Lower lobe of right lung (tissue), 2 donors: ENCODE results near the gene RGS7. TPM values are rescaled to one million over a fixed set of nuclear protein-coding genes. Genes with fewer than 3 reads are reported as not detected.
"Not testable (repeated sequence)": the region's sequence is repeated elsewhere in the genome, so short reads cannot be mapped to it uniquely, and the experiment has no call there.

Source experiments
- ATAC-seq, 2 donors: fragments of 200-7000 bp; cut with Tn5 transposase; one replicate each; pipeline ENCODE4 v1.9.1; 2020 to 2022; ENCODE audit warnings: mild to moderate bottlenecking in 2 of 2, moderate library complexity in 2 of 2
- DNase-seq: peaks from one replicate; pipeline ENCODE4 v3.0.0-alpha.2; 2020
- H3K27ac ChIP-seq: fragments of 200-600 bp; one replicate; pipeline ENCODE4 v1.8.0; 2022
- H3K27me3 ChIP-seq: fragments of 200-600 bp; one replicate; pipeline ENCODE4 v1.8.0; 2022; ENCODE audit warnings: low read depth
- H3K36me3 ChIP-seq: fragments of 200-600 bp; one replicate; pipeline ENCODE4 v1.8.0; 2022; ENCODE audit warnings: mild to moderate bottlenecking
- H3K4me1 ChIP-seq: fragments of 200-600 bp; one replicate; pipeline ENCODE4 v1.8.0; 2022
- H3K4me3 ChIP-seq: fragments of 200-600 bp; one replicate; pipeline ENCODE4 v1.8.0; 2022; ENCODE audit warnings: mild to moderate bottlenecking
- H3K9me3 ChIP-seq: fragments of 200-600 bp; one replicate; pipeline ENCODE4 v1.8.0; 2022
- intact Hi-C: fragments of 100-400 bp; cut with DNase I; formaldehyde crosslinking; loops from one replicate; pipeline ENCODE4 v1.11.0; 2022
- total RNA-seq: library from RNA; stranded (reverse); fragmentation: NEBNext Ultra II Directional; extraction: Animal tissue kit (Norgen Biotek cat#: 25700); gene quantifications from one replicate; pipeline ENCODE4 v1.2.1, GENCODE V29; 2021
- TF ChIP-seq, protein P1 (sequence below): fragments of 200-600 bp; IDR thresholded peaks from one replicate; pipeline ENCODE4 v1.8.0; 2022; ENCODE audit warnings: antibody characterized with exemption, mild to moderate bottlenecking
- donor health status: DM: no; HTN: yes; CAD: no; lungs with severe emphysema.

The RGS7 gene
- total RNA-seq, 1 donor from 2014 or later: 0.21 TPM

DNA sequence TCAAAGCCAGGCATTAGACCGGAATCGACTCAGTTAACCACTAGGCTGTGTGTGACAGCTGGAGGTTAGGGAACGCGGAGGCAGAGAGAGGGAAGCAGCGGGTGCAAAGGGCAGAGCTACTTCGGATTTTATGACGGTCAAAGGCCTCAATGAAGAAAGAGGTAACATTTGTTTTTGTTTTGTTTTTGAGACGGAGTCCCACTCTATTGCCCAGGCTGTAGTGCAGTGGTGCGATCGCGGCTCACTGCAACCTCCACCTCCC, 468.3 kb downstream of the RGS7 start:
- ATAC-seq (no peak), DNase-seq (no peak)
- Histone ChIP-seq H3K4me3 (no peak overlapping the region), H3K27ac (no peak overlapping the region), H3K9me3 (no peaks in the 10 kb centered on the region), H3K4me1 (no peaks in the 10 kb centered on the region), H3K27me3 (no peaks in the 10 kb centered on the region), H3K36me3 (no peaks in the 10 kb centered on the region)
- TF ChIP-seq, protein P1, sequence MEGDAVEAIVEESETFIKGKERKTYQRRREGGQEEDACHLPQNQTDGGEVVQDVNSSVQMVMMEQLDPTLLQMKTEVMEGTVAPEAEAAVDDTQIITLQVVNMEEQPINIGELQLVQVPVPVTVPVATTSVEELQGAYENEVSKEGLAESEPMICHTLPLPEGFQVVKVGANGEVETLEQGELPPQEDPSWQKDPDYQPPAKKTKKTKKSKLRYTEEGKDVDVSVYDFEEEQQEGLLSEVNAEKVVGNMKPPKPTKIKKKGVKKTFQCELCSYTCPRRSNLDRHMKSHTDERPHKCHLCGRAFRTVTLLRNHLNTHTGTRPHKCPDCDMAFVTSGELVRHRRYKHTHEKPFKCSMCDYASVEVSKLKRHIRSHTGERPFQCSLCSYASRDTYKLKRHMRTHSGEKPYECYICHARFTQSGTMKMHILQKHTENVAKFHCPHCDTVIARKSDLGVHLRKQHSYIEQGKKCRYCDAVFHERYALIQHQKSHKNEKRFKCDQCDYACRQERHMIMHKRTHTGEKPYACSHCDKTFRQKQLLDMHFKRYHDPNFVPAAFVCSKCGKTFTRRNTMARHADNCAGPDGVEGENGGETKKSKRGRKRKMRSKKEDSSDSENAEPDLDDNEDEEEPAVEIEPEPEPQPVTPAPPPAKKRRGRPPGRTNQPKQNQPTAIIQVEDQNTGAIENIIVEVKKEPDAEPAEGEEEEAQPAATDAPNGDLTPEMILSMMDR: no peak
- intact Hi-C loops: no loop called here

DNA sequence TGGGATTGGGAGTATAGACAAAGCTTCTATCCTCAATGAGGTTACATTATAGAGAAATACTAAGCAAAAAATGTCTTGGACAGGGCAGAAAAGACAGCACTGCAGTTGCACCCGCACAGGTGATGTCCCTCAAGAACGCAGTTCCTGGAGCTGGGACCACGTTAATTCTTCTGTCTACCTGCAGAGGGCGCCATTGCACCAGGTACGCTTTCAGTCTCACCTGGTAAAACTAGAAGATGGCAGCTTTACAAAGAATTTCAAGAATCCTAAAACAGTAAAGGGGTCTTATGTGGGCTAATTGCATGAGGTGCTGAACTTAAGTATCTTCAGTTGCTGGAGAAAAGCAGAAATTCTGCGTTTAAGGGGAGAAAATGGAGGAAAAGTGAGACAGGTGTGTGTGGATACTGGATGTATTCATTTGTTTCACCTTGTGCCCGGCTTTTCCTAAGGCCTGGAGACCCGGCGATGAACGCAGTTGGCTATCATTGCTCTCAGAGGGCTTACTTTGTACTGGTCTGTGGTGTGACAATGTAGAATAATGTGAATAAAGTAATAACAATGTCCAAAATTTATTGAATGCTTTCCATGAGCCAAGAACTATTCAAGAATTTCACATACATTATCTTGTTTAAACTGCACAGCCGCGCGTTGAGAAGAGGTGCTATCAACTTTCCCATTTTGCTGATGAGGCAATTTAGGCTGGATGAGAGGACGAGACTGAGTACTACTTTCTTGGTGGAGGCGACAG, 468.8 kb downstream of the RGS7 start:
- intact Hi-C loops: no loop called here
- TF ChIP-seq, protein P1: peak; percentile 61
- Histone ChIP-seq H3K27me3 (no peaks in the 10 kb centered on the region), H3K27ac (no peak overlapping the region), H3K36me3 (no peaks in the 10 kb centered on the region), H3K9me3 (no peaks in the 10 kb centered on the region), H3K4me1 (no peaks in the 10 kb centered on the region), H3K4me3 (no peak overlapping the region)
- ATAC-seq: peak; percentile 56 to 62
- DNase-seq: no peak

DNA sequence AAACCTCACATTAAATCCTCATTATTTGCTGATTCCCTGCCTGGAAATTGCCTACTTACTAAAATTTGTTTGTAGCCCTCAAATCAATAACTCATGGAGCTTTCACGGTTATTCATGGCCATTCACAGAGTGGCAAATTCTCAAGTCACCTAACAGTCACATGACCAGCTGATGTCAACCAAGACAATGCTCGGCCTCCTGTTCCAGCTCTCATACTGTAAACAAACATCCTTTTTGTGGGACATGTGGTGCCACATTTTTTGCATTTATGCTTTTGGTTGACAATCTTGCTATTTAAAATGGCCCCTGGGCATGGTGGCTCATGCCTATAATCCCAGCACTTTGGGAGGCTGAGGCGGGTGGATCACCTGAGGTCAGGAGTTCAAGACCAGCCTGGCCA, 473.5 kb downstream of the RGS7 start:
- Histone ChIP-seq H3K9me3 (no peaks in the 10 kb centered on the region), H3K4me1 (no peaks in the 10 kb centered on the region), H3K36me3 (no peaks in the 10 kb centered on the region), H3K27me3 (no peaks in the 10 kb centered on the region), H3K4me3 (no peak overlapping the region), H3K27ac (no peak overlapping the region)
- intact Hi-C loops: no loop called here
- DNase-seq (no peak), ATAC-seq (no peak)
- TF ChIP-seq, protein P1: no peak

DNA sequence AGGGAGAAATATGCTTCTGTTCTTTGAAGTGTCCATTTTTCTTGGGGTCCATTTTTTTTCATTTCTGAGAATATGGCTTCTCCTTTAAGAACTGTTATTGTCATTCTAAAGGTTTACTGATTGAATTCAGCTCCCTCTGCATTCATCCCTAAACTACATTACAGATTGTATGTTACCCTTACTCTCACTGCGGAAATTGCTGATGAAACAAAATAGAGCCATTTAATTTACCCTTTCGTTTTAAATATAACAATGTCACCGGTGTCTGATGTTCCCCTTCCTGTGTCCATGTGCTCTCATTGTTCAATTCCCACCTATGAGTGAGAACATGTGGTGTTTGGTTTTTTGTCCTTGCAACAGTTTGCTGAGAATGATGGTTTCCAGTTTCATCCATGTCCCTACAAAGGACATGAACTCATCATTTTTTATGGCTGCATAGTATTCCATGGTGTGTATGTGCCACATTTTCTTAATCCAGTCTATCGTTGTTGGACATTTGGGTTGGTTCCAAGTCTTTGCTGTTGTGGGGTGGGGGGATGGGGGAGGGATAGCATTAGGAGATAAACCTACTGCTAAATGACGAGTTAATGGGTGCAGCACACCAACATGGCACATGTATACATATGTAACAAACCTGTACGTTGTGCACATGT, 474.2 kb downstream of the RGS7 start:
- H3K27me3 ChIP-seq, ATAC-seq, DNase-seq, H3K36me3 ChIP-seq, intact Hi-C loops, H3K4me1 ChIP-seq, H3K4me3 ChIP-seq, H3K27ac ChIP-seq, H3K9me3 ChIP-seq: not testable (repeated sequence)

DNA sequence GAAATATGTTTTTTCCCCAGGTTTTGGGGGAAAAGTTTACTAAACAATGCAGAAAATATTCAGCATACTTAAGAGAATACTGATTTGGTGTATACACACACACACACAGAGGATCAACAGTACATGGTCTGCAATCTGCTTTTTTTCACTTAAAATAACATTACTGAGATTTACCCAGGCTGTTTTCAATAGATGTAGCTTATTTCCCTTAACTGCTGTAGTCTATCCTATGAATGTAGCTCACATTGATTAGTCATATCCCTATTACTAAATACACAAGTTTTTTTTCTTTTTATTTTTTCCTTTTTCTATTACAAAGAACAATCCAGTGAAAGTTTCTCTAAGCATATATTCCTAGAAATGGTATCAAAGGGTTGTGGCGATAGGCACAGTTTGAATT, 478.4 kb downstream of the RGS7 start:
- no peaks in the 10 kb centered on the region for H3K36me3 ChIP-seq
- H3K9me3 ChIP-seq: no peaks in the 10 kb centered on the region
- H3K4me1 ChIP-seq: no peaks in the 10 kb centered on the region
- no peak overlapping the region for H3K27ac ChIP-seq
- DNase-seq (no peak), ATAC-seq (no peak)
- H3K27me3 ChIP-seq: no peaks in the 10 kb centered on the region
- intact Hi-C loops: no loop called here
- TF ChIP-seq, protein P1: no peak
- H3K4me3 ChIP-seq: no peak overlapping the region

DNA sequence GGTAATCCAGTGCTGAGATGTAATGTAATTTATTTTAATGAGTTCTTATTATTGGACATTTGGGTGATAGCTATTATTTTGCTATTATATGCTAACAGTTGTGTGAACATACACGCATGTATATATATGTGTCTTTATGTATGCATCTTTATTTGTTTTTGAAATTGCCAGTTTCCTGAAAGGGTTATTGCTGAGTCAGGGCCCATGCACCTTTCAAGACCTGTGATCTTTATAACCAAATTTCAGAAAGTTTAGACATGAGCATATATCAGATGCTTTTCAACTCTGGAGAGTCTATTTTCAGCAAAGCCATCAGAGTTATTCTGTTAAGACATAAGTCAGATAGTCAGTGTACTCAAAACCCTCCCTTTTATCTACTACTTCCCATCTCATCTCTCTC, 479.4 kb downstream of the RGS7 start:
- intact Hi-C loops: no loop called here
- no peaks in the 10 kb centered on the region for H3K27me3 ChIP-seq
- no peak overlapping the region for H3K27ac ChIP-seq
- H3K4me3 ChIP-seq: no peak overlapping the region
- H3K9me3 ChIP-seq: no peaks in the 10 kb centered on the region
- H3K36me3 ChIP-seq: no peaks in the 10 kb centered on the region
- no peak for ATAC-seq
- TF ChIP-seq, protein P1: no peak
- no peak for DNase-seq
- H3K4me1 ChIP-seq: no peaks in the 10 kb centered on the region
